Stimulated activated CD8-positive, alpha-beta memory T cell treated with anti-CD3 and anti-CD28 coated beads, Interleukin-15, amount 100 ng/mL, for 24 hours (primary cell): ENCODE measurements around the gene HPS4.
"Not testable (repeated sequence)": the region's sequence is repeated elsewhere in the genome, so short reads cannot be mapped to it uniquely, and the experiment has no call there.

Experiments used
- DNase-seq: peaks from one replicate; pipeline ENCODE4 v3.0.0-alpha.2; 2020; ENCODE audit warnings: low read depth

The HPS4 gene

DNA sequence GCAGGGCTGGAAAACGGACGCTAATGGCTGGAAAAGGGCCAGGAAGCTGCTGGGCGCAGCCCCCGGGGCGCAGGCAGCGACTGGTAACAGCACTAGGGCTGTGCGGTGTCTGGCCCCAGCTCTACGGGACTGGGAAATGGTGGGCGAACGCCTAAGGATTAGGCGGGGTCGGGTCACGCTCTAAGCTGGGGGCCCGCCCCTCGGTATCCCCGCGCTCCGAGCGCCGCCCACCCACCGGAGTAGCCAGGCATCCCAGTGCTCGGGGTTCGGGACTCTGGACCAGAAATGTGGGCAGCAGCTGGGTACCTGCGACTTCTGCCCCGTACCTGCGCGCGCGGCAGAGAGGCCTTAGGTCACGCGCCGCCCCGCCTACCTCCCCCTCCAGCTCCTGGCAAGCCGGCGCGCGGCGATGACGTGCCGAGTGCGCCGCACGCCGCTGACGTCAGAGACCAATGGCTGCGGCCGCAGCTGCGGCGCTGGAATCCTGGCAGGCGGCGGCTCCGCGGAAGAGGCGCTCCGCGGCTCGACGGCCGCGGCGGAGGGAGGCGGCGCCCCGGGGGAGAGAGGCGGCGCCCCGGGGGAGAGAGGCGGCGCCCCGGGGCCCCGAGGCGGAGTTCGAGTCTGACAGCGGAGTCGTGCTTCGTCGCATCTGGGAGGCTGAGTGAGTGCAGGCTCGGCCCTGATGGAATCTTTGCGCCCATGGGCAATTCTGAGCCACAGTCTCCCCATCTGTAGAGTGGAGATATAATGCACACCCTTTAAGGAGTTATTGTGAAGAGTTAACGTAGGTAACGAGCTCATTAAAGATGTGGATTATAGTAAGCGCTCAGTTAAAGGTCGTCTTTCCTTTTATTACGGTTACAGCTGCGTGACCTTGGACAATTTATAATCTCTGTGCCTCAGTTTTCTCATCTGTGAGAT, at the start of gene HPS4, which contains the start of gene SRRD:
TSS of gene HPS4 (minus strand) at position 345 of the 921 bp plus-strand sequence. CDS start 2,021 bp downstream, outside the sequence.
TSS of gene SRRD (plus strand) at position 439 of the 921 bp plus-strand sequence. CDS start at position 453, 14 bp downstream.
- DNase-seq: peak; percentile 93

- DNase-seq: no peak
Measured at GRCh38 chr22:26529345-26529744, 45.8 kb upstream of the HPS4 start.

- DNase-seq: not testable (repeated sequence)
Measured at GRCh38 chr22:26528518-26528917, 44.9 kb upstream of the HPS4 start.

GRCh38 chr22:26527574-26528465, 44.2 kb upstream of the HPS4 start:
- no peak for DNase-seq

GRCh38 chr22:26527167-26527566, 43.6 kb upstream of the HPS4 start:
- DNase-seq: no peak

GRCh38 chr22:26525946-26526564, 42.5 kb upstream of the HPS4 start:
- DNase-seq: no peak

DNA sequence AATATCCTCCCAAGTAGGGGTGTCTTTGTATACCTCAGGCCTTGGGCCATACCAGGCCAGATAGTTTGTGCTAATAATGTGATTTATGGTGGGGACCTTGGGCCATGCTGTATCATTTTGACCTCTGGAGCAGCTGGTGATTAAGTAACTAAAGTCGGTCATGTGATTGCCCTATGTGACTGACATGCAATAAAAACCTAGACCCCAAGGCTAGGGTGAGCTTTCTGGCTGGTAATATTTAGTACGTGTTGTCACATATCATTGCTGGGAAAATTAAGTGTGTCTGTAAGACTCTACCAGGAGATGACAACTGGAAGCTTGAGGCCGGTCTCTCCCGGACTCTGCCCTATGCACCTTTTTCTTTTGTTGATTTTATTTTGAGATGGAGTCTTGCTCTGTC, 41.3 kb upstream of the HPS4 start:
- DNase-seq: no peak

- no peak for DNase-seq
Measured at GRCh38 chr22:26522592-26522991, 39.0 kb upstream of the HPS4 start.

DNA sequence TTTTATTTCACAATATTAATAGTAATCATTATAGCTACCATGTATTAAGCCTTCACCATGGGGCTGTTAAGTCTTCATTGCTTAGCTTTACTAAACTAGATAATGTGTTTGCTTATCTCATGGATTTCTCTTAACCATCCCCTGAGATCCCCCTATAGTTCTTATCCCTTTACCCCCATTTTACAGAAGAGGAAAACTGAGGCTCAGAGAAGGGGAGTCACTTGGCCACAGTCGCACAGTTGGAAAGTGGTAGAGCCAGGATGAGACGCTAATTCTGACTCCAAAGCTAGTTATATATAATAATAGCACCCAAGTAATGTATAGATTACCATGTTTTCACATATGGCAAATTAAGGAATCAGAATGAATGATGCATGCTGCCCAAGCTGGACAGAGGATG, 38.4 kb upstream of the HPS4 start:
- no peak for DNase-seq

- DNase-seq: no peak
Measured at GRCh38 chr22:26517429-26517828, 33.8 kb upstream of the HPS4 start.

GRCh38 chr22:26516503-26516902, 32.9 kb upstream of the HPS4 start:
- no peak for DNase-seq

DNA sequence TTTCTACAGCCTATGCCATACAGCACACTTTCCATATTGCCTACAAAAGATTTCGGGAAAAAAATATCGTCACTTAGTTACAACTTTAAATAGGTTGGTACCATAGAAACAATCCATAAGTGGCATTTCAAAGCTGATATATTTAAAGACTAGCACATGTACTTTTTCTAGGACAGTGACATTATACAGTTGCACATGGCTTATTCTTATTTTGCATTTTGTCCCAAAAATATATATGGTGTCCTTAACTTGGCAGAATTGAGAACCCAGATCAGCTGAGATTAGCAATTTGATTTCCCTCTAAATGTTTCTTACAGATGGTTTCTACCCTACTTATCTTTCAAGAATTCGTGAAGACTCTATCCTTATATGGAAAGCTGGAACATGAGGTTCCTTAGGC, 32.3 kb upstream of the HPS4 start:
- DNase-seq: no peak

GRCh38 chr22:26514419-26515161, 31.0 kb upstream of the HPS4 start:
- no peak for DNase-seq

- DNase-seq: no peak
Measured at GRCh38 chr22:26513838-26514237, 30.3 kb upstream of the HPS4 start.

GRCh38 chr22:26512149-26512793, 28.7 kb upstream of the HPS4 start, which contains the start of gene TFIP11:
Gene TFIP11, minus strand, starts transcription at chr22:26512473. Its CDS starts 2,201 bp downstream, at chr22:26510272.
- DNase-seq: peak; percentile 94

DNA sequence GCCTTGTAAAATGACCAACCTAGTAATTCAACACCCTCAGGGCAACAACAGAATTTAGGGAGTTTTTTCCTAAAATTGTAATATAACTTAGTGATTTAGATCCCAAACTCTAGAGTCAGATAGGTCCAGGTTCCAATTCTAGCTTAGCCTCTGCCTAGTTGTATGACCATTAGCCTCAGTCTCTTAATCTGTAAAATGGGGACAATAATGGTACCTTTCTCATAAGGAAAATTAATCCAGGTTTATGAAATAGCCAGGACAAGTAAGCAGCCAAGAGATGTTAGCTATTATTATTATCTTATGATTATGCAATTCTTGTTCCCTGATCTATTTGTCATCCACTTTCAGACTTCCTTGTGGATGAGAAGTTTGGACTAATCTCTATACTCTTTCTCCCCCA, 24.6 kb upstream of the HPS4 start:
- no peak for DNase-seq

GRCh38 chr22:26503758-26504157, 20.2 kb upstream of the HPS4 start:
- no peak for DNase-seq

DNA sequence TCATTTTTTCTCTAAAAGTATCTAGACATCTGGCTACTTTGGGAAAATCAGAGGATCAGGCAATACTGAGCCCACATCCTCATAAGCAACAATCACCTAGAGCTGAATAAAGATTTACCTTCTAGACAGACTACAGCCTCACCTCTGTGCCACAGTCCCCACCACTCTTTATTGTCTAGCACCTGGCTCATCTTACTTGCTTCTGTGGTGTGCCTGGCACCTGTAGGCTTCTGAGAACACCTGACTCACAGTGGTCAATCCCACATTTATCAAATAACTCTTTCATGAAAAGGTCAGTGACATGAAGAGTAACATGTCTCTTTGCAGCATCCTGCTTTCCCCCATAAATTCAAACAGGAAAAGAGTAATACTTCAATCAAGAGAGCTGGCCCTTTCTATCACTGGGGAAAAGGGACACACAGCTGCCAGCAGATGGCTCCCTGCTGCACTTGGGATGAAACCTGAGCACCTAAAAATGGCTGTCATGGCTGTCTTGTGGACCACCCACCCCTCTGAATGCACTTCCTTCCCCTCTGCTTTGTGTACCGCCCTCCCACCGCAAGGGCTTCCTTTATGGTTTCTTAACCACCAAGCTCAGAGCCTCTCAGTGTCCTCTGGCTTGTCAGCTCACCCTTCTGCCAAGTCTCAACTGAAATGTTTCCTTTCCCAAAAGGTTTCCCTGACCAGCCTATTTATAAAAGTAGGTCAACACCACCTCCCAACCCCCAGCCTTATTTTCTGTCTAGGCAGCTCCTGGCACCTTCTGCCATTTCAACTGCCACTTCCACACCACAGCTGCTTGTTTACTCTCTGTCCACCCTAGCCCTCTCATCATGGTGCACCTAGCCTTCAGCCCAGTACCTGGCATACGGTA, 19.3 kb upstream of the HPS4 start:
- DNase-seq: no peak

GRCh38 chr22:26501996-26502395, 18.4 kb upstream of the HPS4 start:
- no peak for DNase-seq

DNA sequence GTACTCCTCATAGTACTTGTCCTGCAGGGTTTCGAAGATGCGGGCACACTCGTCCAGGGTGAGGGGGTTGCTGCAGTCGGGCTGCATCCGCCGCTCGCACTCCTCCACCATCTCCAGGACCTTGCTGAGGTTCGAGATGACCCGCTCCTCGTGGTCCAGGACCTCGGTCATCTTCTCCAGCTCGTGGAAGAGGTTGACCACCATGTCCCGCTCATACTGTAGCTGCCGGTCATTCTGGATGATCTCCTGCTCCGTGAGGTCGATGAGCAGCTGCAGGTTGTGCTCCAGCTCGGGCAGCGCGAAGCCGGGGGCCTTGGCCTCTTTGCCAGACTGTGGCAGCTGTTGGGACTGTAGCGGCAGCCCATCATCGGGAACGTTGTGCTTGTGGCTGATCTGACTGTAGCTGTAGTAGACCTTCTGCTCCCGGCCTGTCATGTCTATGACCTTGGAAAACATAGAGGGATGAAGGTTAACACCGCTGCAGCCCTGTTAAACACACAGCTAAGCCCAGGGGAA, 15.7 kb upstream of the HPS4 start:
- DNase-seq: no peak
